Ramos (cell line): ENCODE data around the gene HSD17B1.
"Not testable (repeated sequence)": the region's sequence is repeated elsewhere in the genome, so short reads cannot be mapped to it uniquely, and the experiment has no call there.

Experiments used
- in situ Hi-C: fragments of 300-500 bp; cut with MboI; formaldehyde crosslinking; loops from one replicate; pipeline ENCODE4 v1.14.3; 2022; ENCODE audit warnings: low sequenced_read_pairs; ENCODE audit not compliant: unreplicated experiment

HSD17B1 gene

DNA sequence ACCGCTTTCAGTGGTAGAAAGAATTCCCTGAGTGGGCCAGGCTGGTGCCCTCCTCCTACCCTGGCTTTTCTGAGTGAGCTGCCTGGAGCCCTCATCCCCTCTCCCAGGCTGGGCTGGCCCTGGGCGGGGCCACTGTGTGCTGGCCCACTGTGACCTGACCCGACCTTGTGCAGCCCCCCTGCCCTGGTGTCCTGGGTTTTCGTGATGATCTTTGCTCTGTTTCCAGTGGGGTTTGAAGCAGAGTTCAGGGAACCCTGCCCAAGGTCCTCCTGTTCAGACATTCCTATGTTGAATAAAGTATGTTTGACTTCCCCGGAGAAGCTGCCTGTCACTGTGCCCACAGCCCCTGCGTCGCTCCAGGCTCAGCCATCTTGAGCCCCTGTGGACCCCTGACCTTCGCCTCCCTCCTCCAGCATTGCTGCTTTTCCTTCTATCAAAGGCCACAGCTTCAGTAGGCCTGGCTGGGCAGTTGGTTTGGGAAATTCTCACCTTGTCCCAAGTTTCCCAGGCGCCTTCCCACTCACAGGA is 30.4 kb upstream of the HSD17B1 start:
- in situ Hi-C loops = loop anchor here (5.0 to 10.0 kb wide), 3 partner anchors 95 to 498 kb away; partner anchors contain the start of gene NKIRAS2

DNA sequence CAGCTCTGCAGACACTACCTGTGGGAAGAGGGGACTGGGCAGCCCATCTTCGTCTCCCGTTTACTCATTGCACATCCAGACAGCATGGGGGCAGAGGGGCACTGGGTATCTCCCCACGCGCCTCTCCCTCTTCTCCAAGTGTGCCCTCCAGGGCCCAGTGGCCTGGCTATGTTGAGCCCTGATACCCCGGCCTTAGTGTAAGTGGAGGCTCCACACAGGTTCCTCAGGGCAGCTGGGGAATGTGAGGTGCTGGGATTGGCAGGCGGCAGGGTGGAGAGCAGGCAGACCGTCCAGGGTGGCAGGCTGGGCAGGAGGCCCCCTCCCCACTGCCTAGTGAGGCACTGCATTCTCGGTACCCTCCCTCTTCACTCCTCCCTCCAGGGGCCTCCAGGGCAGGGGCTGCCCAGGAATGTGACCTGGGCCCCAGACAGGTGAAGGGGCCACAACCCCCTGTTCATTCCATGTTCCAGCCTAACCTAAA is 29.9 kb upstream of the HSD17B1 start:
- in situ Hi-C loops = loop anchor here (5.0 to 10.0 kb wide), 3 partner anchors 96 to 498 kb away; partner anchors contain the start of gene NKIRAS2

DNA sequence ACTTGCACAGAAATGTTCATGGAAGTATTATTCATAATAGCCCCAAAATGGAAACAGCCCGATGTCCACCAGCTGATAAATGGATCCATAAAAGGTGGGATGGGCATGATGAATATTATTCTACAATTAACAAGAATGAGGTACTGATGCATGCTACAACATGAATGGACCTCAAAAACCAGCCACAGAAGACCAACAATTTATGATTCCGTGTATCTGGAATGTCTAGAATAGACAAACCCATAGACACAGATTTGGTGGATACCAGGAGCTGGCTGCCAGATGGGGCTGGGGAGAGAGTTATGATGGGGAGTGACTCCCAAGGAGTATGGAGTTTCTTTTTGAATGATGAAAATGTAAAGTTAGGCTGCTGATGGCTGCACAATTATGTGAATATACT is 27.5 kb upstream of the HSD17B1 start:
- in situ Hi-C loops = loop anchor here (10.0 kb wide), 1 partner anchor 500 kb away; the partner anchor contains the start of gene NKIRAS2

DNA sequence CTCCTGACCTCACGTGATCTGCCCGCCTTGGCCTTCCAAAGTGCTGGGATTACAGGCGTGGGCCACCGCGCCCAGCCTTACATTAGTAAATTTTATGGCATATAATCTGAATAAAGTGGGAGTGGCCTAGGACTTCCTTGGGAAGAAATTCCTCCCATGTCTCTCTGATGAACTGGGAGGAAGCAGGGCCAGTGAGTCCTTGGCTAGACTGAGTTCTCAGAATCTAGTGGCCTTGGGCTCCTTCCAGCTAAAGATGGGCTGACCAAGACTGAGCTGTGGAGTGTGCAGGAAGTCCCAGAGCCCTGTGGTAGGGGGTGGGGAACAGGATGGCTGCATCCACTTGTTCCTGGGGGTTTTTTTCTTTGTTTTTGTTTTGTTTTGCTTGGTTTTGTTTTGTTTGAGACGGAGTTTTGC is 26.7 kb upstream of the HSD17B1 start:
- in situ Hi-C loops = loop anchor here (10.0 kb wide), 1 partner anchor 501 kb away; the partner anchor contains the start of gene NKIRAS2

GRCh38 chr17:42527932-42528331 is 24.8 kb upstream of the HSD17B1 start:
- in situ Hi-C loops = loop anchor here (10.0 kb wide), 1 partner anchor 503 kb away; the partner anchor contains the start of gene NKIRAS2

DNA sequence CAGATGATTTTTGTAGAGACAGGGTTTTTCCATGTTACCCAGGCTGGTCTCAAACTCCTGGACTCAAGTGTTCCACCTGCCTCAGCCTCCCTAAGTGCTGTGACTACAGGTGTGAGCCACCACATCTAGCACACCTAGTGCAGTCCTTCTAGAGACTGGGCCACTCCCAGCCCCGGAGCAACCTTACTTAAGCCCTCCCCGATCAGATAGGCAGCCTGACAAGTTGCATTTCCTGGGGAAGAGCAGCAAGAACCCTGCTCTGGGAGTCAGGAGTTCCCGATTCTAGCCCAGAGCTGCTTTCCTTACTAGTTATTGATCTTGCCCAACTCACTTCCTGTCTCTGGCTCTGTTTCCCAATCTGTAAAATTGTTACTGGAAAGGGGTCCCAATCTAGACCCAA is 23.7 kb upstream of the HSD17B1 start:
- in situ Hi-C loops = loop anchor here (10.0 kb wide), 1 partner anchor 504 kb away; the partner anchor contains the start of gene NKIRAS2

GRCh38 chr17:42530952-42531454 is 21.7 kb upstream of the HSD17B1 start:
- in situ Hi-C loops = no loop called here

DNA sequence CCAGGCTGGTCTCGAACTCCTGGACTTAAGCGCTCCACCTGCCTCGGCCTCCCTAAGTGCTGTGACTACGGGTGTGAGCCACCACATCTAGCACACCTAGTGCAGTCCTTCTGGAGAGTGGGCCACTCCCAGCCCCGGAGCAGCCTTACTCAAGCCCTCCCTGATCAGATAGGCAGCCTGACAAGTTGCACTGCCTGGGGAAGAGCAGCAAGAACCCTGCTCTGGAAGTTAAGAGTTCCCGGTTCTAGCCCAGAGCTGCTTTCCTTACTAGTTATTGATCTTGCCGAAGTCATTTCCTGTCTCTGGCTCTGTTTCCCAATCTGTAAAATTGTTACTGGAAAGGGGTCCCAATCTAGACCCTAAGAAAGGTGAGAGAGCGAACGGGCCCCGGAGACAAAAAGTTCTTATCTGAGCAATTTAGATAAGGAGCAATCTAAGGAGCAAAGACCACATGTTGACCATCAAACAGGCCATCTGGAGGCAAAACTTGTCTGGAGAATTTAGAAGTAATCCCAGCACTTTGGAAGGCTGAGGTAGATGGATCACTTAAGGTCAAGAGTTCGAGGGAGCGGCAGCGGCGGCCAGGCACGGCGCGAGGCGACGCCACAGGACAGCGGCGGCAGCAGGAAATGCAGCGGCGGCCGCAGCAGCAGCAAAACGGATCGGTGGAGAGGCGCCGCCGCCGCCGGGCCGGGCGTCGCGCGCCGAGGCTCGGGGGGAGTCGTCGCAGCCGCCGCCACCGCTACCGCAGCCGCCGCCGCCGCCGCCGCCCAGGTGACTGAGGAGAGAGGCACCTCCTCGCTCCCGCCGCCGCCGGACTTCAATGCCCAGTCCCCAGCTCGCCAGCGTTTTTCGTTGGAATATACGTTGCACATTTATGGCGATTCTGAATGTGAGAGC is 21.0 kb upstream of the HSD17B1 start:
- in situ Hi-C loops = no loop called here

- in situ Hi-C loops = no loop called here
Measured at GRCh38 chr17:42535155-42536047, 17.3 kb upstream of the HSD17B1 start.

GRCh38 chr17:42536048-42536371 is 16.7 kb upstream of the HSD17B1 start, which contains the start of gene NAGLU:
NAGLU (plus strand) TSS chr17:42536241; CDS start chr17:42536273, 32 bp downstream.
- in situ Hi-C loops = no loop called here

- in situ Hi-C loops = no loop called here
Measured at GRCh38 chr17:42536372-42537155, 16.2 kb upstream of the HSD17B1 start.

DNA sequence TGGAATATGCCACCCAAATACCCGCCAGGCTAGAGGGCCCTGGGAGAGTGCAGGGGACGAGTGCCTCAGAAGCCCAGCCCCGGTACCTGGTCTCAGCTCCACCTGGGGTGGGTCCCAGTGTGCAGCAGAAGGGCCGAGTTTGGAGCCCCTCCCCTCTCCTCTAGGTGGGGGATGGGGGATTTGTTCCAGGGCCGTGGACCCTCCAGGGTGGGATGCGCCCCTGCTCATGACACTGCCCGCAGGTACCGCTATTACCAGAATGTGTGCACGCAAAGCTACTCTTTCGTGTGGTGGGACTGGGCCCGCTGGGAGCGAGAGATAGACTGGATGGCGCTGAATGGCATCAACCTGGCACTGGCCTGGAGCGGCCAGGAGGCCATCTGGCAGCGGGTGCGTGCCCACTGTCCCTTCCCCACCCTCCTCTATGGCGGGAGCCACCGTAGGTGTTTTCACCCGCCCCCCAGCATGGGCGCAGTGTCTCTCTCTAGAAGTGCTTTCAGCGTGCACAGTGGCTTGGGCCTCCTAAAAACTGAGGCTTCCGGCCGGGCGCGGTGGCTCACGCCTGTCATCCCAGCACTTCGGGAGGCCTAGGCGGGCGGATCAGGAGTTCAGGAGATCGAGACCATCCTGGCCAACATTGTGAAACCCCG is 15.4 kb upstream of the HSD17B1 start:
- in situ Hi-C loops = no loop called here

- in situ Hi-C loops = no loop called here
Measured at GRCh38 chr17:42537826-42538451, 14.8 kb upstream of the HSD17B1 start.

DNA sequence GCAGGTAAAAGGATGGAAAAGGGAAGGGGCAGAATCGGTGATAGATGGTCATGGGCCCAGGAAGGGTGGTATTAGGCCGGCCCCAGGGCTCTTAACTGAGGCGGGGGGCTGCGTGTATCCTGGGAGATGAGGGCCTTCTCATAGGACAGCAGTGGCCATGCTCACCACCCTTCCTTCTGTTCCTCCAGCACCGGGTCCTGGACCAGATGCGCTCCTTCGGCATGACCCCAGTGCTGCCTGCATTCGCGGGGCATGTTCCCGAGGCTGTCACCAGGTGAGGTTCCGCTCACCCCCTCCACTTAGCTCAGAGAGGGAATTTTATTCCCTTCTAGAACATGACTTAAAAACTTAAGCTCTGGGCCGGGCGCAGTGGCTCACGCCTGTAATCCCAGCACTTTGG is 14.2 kb upstream of the HSD17B1 start:
- in situ Hi-C loops = no loop called here

DNA sequence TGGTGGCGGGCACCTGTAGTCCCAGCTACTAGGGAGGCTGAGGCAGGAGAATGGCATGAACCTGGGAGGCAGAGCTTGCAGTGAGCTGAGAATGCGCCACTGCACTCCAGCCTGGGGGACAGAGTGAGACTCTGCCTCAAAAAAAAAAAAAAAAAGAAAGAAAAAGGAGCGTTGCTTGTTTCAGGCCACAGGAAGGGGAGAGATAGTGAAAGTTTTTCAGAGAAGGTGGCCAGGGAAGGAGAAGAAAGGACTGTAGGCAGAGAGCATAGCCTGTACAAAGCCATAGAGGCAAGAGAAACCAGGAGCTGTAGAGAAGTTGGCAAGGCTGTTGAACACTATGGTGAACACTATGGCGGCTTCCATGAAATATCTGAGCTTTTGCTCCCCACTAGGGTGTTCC is 12.2 kb upstream of the HSD17B1 start:
- in situ Hi-C loops = not testable (repeated sequence)

- in situ Hi-C loops = no loop called here
Measured at GRCh38 chr17:42541041-42541833, 11.5 kb upstream of the HSD17B1 start.
